SK-N-SH treated with all-trans-retinoic acid at 6 μM for 48 hours (cell line): Measurements from ENCODE around the gene ARHGAP8.

Source experiments
- ATAC-seq: fragments of 200-7000 bp; cut with Tn5 transposase; 3 replicates; pipeline ENCODE4 v1.9.1; 2020; ENCODE audit warnings: mild to moderate bottlenecking, moderate library complexity
- BACH2 ChIP-seq: fragments of 250-450 bp; sonication (Bioruptor Pico); IDR thresholded peaks from 2 replicates; pipeline ENCODE4 v1.9.0; 2021; ENCODE audit warnings: mild to moderate bottlenecking, borderline replicate concordance
- GLIS3 ChIP-seq: fragments of 250-450 bp; sonication (Bioruptor Pico); IDR thresholded peaks from 2 replicates; pipeline ENCODE4 v1.5.0; 2020; ENCODE audit warnings: mild to moderate bottlenecking, moderate library complexity
- ISL1 ChIP-seq: fragments of 250-450 bp; sonication (Bioruptor Pico); IDR thresholded peaks from 2 replicates; pipeline ENCODE4 v2.1.2; 2022; ENCODE audit warnings: mild to moderate bottlenecking, moderate library complexity
- OSR1 ChIP-seq: fragments of 250-450 bp; sonication (Bioruptor Pico); IDR thresholded peaks from 2 replicates; pipeline ENCODE4 v1.8.0; 2022; ENCODE audit warnings: moderate library complexity, mild to moderate bottlenecking, inconsistent platforms
- TCF4 ChIP-seq: fragments of 250-450 bp; sonication (Bioruptor Pico); IDR thresholded peaks from 2 replicates; pipeline ENCODE4 v1.8.0; 2021; ENCODE audit warnings: mild to moderate bottlenecking, moderate library complexity, borderline replicate concordance
- TOX ChIP-seq: fragments of 250-450 bp; sonication (Bioruptor Pico); IDR thresholded peaks from 2 replicates; pipeline ENCODE4 v1.8.0; 2021; ENCODE audit warnings: mild to moderate bottlenecking, moderate library complexity, borderline replicate concordance
- TSHZ2 ChIP-seq: fragments of 250-450 bp; sonication (Bioruptor Pico); IDR thresholded peaks from 2 replicates; pipeline ENCODE4 v1.5.0; 2020; ENCODE audit warnings: mild to moderate bottlenecking, moderate library complexity
- ZC3H10 ChIP-seq: fragments of 250-450 bp; sonication (Bioruptor Pico); IDR thresholded peaks from 2 replicates; pipeline ENCODE4 v1.5.1; 2021; ENCODE audit warnings: mild to moderate bottlenecking, moderate library complexity
- ZFP3 ChIP-seq: fragments of 250-450 bp; sonication (Bioruptor Pico); IDR thresholded peaks from 2 replicates; pipeline ENCODE4 v1.5.0; 2020; ENCODE audit warnings: mild to moderate bottlenecking, moderate library complexity
- ZFP30 ChIP-seq: fragments of 450-650 bp; formaldehyde crosslinking; IDR thresholded peaks from 2 replicates; pipeline ENCODE4 v1.5.0; 2022; ENCODE audit warnings: mild to moderate bottlenecking, moderate library complexity
- ZNF565 ChIP-seq: fragments of 450-650 bp; formaldehyde crosslinking; conservative IDR thresholded peaks from 2 replicates; pipeline ENCODE4 v1.5.0; 2020; ENCODE audit warnings: low read depth, mild to moderate bottlenecking, moderate library complexity
- TF ChIP-seq, protein P1 (sequence below): fragments of 250-450 bp; sonication (Bioruptor Pico); IDR thresholded peaks from 2 replicates; pipeline ENCODE4 v1.8.0; 2020; ENCODE audit warnings: mild to moderate bottlenecking, moderate library complexity, borderline replicate concordance
- TF ChIP-seq, protein P2 (sequence below): fragments of 250-450 bp; sonication (Bioruptor Pico); IDR thresholded peaks from 2 replicates; pipeline ENCODE4 v1.5.1; 2020; ENCODE audit warnings: low read depth, mild to moderate bottlenecking, moderate library complexity
- TF ChIP-seq, protein P3 (sequence below): fragments of 250-450 bp; sonication (Bioruptor Pico); IDR thresholded peaks from 2 replicates; pipeline ENCODE4 v1.8.0; 2021; ENCODE audit warnings: low read depth, mild to moderate bottlenecking, moderate library complexity, borderline replicate concordance

Gene ARHGAP8

GRCh38 chr22:44909241-44909640 is 156.9 kb downstream of the ARHGAP8 start:
- TF ChIP-seq ZFP3 (CRISPR knock-in tag), result no peak
- no peak for TF ChIP-seq TSHZ2 (CRISPR knock-in tag)
- TF ChIP-seq, protein P1, sequence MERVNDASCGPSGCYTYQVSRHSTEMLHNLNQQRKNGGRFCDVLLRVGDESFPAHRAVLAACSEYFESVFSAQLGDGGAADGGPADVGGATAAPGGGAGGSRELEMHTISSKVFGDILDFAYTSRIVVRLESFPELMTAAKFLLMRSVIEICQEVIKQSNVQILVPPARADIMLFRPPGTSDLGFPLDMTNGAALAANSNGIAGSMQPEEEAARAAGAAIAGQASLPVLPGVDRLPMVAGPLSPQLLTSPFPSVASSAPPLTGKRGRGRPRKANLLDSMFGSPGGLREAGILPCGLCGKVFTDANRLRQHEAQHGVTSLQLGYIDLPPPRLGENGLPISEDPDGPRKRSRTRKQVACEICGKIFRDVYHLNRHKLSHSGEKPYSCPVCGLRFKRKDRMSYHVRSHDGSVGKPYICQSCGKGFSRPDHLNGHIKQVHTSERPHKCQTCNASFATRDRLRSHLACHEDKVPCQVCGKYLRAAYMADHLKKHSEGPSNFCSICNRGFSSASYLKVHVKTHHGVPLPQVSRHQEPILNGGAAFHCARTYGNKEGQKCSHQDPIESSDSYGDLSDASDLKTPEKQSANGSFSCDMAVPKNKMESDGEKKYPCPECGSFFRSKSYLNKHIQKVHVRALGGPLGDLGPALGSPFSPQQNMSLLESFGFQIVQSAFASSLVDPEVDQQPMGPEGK (CRISPR knock-in tag), result no peak
- no peak for TF ChIP-seq ZFP30 (CRISPR knock-in tag)
- no peak for TF ChIP-seq ZC3H10 (CRISPR knock-in tag)
- no peak for TF ChIP-seq TCF4 (CRISPR knock-in tag)
- no peak for TF ChIP-seq OSR1 (CRISPR knock-in tag)
- no peak for TF ChIP-seq BACH2 (CRISPR knock-in tag)
- TF ChIP-seq ISL1 (CRISPR knock-in tag), result no peak
- TF ChIP-seq, protein P2, sequence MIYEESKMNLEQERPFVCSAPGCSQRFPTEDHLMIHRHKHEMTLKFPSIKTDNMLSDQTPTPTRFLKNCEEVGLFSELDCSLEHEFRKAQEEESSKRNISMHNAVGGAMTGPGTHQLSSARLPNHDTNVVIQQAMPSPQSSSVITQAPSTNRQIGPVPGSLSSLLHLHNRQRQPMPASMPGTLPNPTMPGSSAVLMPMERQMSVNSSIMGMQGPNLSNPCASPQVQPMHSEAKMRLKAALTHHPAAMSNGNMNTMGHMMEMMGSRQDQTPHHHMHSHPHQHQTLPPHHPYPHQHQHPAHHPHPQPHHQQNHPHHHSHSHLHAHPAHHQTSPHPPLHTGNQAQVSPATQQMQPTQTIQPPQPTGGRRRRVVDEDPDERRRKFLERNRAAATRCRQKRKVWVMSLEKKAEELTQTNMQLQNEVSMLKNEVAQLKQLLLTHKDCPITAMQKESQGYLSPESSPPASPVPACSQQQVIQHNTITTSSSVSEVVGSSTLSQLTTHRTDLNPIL (CRISPR knock-in tag), result no peak
- TF ChIP-seq ZNF565 (CRISPR knock-in tag), result no peak
- no peak for TF ChIP-seq GLIS3
- TF ChIP-seq, protein P3, sequence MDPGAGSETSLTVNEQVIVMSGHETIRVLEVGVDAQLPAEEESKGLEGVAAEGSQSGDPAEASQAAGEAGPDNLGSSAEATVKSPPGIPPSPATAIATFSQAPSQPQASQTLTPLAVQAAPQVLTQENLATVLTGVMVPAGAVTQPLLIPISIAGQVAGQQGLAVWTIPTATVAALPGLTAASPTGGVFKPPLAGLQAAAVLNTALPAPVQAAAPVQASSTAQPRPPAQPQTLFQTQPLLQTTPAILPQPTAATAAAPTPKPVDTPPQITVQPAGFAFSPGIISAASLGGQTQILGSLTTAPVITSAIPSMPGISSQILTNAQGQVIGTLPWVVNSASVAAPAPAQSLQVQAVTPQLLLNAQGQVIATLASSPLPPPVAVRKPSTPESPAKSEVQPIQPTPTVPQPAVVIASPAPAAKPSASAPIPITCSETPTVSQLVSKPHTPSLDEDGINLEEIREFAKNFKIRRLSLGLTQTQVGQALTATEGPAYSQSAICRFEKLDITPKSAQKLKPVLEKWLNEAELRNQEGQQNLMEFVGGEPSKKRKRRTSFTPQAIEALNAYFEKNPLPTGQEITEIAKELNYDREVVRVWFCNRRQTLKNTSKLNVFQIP (CRISPR knock-in tag), result no peak
- TF ChIP-seq TOX (CRISPR knock-in tag), result no peak
- TF ChIP-seq, all 23 proteins: peak for 0
- no peak for ATAC-seq
